DND-41 (cell line): ENCODE measurements around the gene SERPINC1.

Source experiments
- EZH2 ChIP-seq: IDR thresholded peaks from 3 replicates; pipeline ENCODE4 v1.6.1; 2012; ENCODE audit warnings: borderline replicate concordance, low read depth, mild to moderate bottlenecking, moderate library complexity, low read length, inconsistent platforms; ENCODE audit not compliant: severe bottlenecking
- TF ChIP-seq, protein P1 (sequence below): IDR thresholded peaks from 2 replicates; pipeline ENCODE4 v1.5.1; 2012; ENCODE audit warnings: borderline replicate concordance, low read length, moderate library complexity, mild to moderate bottlenecking; ENCODE audit not compliant: poor library complexity, severe bottlenecking; ENCODE audit errors: extremely low read depth

DNA sequence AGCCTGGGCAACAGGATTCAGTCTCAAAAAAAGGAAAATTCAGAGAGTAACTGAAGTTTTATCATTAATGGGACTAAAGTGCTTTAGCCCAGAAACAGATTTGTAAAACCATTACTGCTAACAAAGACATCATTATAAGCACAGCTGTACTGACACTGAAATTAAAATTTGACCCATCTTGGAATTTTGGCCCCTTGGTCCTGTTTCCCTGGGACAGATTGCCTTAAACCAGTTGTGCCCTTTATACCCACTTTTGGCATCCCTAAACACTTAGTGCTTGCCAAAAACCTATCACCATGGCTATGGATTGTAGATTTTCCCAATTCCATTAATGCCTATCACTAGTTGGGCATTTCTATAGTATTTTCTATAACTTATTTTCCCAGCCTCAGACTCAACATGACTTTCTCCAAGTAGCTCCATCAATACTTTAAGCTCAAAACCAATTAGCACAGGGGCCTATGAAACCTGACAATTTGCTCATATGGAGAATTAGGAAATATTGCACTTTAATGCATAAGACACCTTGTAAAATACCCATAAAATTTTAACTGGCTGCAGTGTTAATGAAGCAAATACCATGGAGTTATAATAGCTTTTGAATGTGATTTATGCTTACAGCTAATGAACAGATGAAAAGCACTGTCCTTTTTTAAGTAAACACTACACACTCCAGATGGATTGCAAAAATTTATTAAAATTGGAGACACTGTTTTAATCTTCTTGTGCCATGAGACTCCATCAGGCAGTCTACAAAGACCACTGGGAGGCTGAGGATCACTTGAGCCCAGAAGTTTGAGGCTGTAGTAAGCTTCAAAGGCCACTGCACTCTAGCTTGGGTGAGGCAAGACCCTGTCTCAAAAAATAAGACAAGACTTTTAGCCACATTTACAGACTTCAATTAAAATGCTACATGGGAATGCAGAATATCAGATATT, 53.6 kb downstream of the SERPINC1 start:
- TF ChIP-seq, protein P1, sequence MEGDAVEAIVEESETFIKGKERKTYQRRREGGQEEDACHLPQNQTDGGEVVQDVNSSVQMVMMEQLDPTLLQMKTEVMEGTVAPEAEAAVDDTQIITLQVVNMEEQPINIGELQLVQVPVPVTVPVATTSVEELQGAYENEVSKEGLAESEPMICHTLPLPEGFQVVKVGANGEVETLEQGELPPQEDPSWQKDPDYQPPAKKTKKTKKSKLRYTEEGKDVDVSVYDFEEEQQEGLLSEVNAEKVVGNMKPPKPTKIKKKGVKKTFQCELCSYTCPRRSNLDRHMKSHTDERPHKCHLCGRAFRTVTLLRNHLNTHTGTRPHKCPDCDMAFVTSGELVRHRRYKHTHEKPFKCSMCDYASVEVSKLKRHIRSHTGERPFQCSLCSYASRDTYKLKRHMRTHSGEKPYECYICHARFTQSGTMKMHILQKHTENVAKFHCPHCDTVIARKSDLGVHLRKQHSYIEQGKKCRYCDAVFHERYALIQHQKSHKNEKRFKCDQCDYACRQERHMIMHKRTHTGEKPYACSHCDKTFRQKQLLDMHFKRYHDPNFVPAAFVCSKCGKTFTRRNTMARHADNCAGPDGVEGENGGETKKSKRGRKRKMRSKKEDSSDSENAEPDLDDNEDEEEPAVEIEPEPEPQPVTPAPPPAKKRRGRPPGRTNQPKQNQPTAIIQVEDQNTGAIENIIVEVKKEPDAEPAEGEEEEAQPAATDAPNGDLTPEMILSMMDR, result no peak
- TF ChIP-seq EZH2, result no peak
